ENCODE measurements around the gene CHMP1B.

Gene CHMP1B

GRCh38 chr18:11901826-11902438, 50.7 kb downstream of the CHMP1B start:
- no peak for DNase-seq (ENCODE audit: low read depth in 3 of 3, low spot score in 1 of 3)

- DNase-seq (ENCODE audit: low read depth in 3 of 3, low spot score in 1 of 3) = no peak
Measured at GRCh38 chr18:11902522-11903292, 51.5 kb downstream of the CHMP1B start.
